ENCODE data around the gene SHISA5. TPM values are rescaled to one million over a fixed set of nuclear protein-coding genes. Genes with fewer than 3 reads are reported as not detected.
A peak's percentile ranks its signal among the peaks of the same experiment; 100 is the strongest.
"Not testable (repeated sequence)": the region's sequence is repeated elsewhere in the genome, so short reads cannot be mapped to it uniquely, and the experiment has no call there.

The SHISA5 gene
- 65.6 and 68.5 TPM in 2 replicates for total RNA-seq

GRCh38 chr3:48504051-48504946 is at the start of gene SHISA5:
Gene SHISA5 (minus strand): TSS chr3:48504174. CDS start chr3:48504094, 80 bp downstream.
- DNase-seq (ENCODE audit: low read depth in 2 of 2): peak; percentile 63 to 85

- no peak for DNase-seq (ENCODE audit: low read depth in 2 of 2)
Measured at GRCh38 chr3:48553361-48553760, 49.4 kb upstream of the SHISA5 start.

- no peak for DNase-seq (ENCODE audit: low read depth in 2 of 2)
Measured at GRCh38 chr3:48552111-48552951, 48.4 kb upstream of the SHISA5 start.

- DNase-seq (ENCODE audit: low read depth in 2 of 2): not testable (repeated sequence)
Measured at GRCh38 chr3:48551651-48552050, 47.7 kb upstream of the SHISA5 start.

GRCh38 chr3:48548729-48549705 is 45.0 kb upstream of the SHISA5 start:
- DNase-seq (ENCODE audit: low read depth in 2 of 2): peak; percentile 81 to 87

GRCh38 chr3:48548126-48548525 is 44.2 kb upstream of the SHISA5 start:
- DNase-seq (ENCODE audit: low read depth in 2 of 2): no peak

GRCh38 chr3:48546203-48546829 is 42.3 kb upstream of the SHISA5 start:
- DNase-seq (ENCODE audit: low read depth in 2 of 2): peak in 1 of 2 donors; percentile 51

GRCh38 chr3:48544141-48544540 is 40.2 kb upstream of the SHISA5 start:
- no peak for DNase-seq (ENCODE audit: low read depth in 2 of 2)

- peak in 1 of 2 donors; percentile 22 for DNase-seq (ENCODE audit: low read depth in 2 of 2)
Measured at GRCh38 chr3:48543271-48543866, 39.4 kb upstream of the SHISA5 start.

GRCh38 chr3:48538451-48538850 is 34.5 kb upstream of the SHISA5 start:
- no peak for DNase-seq (ENCODE audit: low read depth in 2 of 2)

GRCh38 chr3:48536785-48537184 is 32.8 kb upstream of the SHISA5 start:
- DNase-seq (ENCODE audit: low read depth in 2 of 2): no peak

- DNase-seq (ENCODE audit: low read depth in 2 of 2): no peak
Measured at GRCh38 chr3:48536116-48536515, 32.1 kb upstream of the SHISA5 start.

- DNase-seq (ENCODE audit: low read depth in 2 of 2): no peak
Measured at GRCh38 chr3:48535578-48535977, 31.6 kb upstream of the SHISA5 start.

- DNase-seq (ENCODE audit: low read depth in 2 of 2): no peak
Measured at GRCh38 chr3:48532977-48533337, 29.0 kb upstream of the SHISA5 start.

GRCh38 chr3:48532271-48532976 is 28.4 kb upstream of the SHISA5 start:
- no peak for DNase-seq (ENCODE audit: low read depth in 2 of 2)

- not testable (repeated sequence) for DNase-seq (ENCODE audit: low read depth in 2 of 2)
Measured at GRCh38 chr3:48530701-48531100, 26.7 kb upstream of the SHISA5 start.

GRCh38 chr3:48528754-48529153 is 24.8 kb upstream of the SHISA5 start:
- DNase-seq (ENCODE audit: low read depth in 2 of 2): no peak

- DNase-seq (ENCODE audit: low read depth in 2 of 2): no peak
Measured at GRCh38 chr3:48528048-48528447, 24.1 kb upstream of the SHISA5 start.

- peak in 1 of 2 donors; percentile 17 for DNase-seq (ENCODE audit: low read depth in 2 of 2)
Measured at GRCh38 chr3:48524970-48525369, 21.0 kb upstream of the SHISA5 start.

- DNase-seq (ENCODE audit: low read depth in 2 of 2): no peak
Measured at GRCh38 chr3:48521635-48522034, 17.7 kb upstream of the SHISA5 start.

All from lung microvascular endothelial cell (primary cell).